Pancreas (tissue), 10 donors: ENCODE measurements around the gene KCNT2. TPM values are rescaled to one million over a fixed set of nuclear protein-coding genes. Genes with fewer than 3 reads are reported as not detected.

Experiments
- ATAC-seq, 4 donors: fragments of 200-7000 bp; cut with Tn5 transposase; one replicate each; pipeline versions ENCODE4 v1.8.0 to v1.9.1; 2020; ENCODE audit warnings: mild to moderate bottlenecking in 4 of 4, moderate library complexity in 4 of 4
- DNase-seq, 6 donors: peaks; one replicate each; pipeline ENCODE4 v3.0.0-alpha.2; 2020
- FAIRE-seq: peaks from 2 replicates; lab custom pipeline; 2012; peaks lifted over from hg19 to GRCh38; lab: Jason Lieb, UNC
- H3K27ac ChIP-seq, 4 donors: fragments of 200-600 bp; sonication (generic); 1 replicate in 3 of 4; 2 replicates in 1 of 4; pipeline versions ENCODE4 v1.5.0 to v1.8.0; 2020
- H3K27me3 ChIP-seq, 4 donors: fragments of 200-600 bp; one replicate each; pipeline ENCODE4 v1.8.0; 2021
- H3K36me3 ChIP-seq, 3 donors: fragments of 200-600 bp; sonication (generic) in 1 of 3; one replicate each; pipeline versions ENCODE4 v1.5.0 to v1.8.0; 2020 to 2021
- H3K4me1 ChIP-seq, 3 donors: fragments of 200-600 bp; one replicate each; pipeline ENCODE4 v1.8.0; 2021
- H3K4me3 ChIP-seq, 4 donors: fragments of 200-600 bp; sonication (generic) in 2 of 4; one replicate each; pipeline versions ENCODE4 v1.5.0 to v1.8.0; 2020 to 2021
- H3K9me3 ChIP-seq, 4 donors: fragments of 200-600 bp; one replicate each; pipeline ENCODE4 v1.8.0; 2021
- WGBS, 2 donors: extraction: QIAGEN DNeasy Blood & Tissue Kit; methylation state at CpG; one replicate each; pipeline ENCODE4 v1.1.7; 2013; 5-methylcytosine and 5-hydroxymethylcytosine counted together
- intact Hi-C, 3 donors: fragments of 100-400 bp; cut with DNase I; formaldehyde crosslinking; loops; one replicate each; pipeline versions ENCODE4 v1.11.1 to v1.14.2; 2022
- polyA plus RNA-seq, 2 donors: library from polyadenylated mRNA; stranded (reverse); fragments of 200-250 nt; gene quantifications; one replicate each; pipeline ENCODE4 v1.2.3, GENCODE V29; 2013
- total RNA-seq, 6 donors: library from RNA; stranded (reverse); fragmentation: NEBNext Ultra II Directional in 4 of 6; extraction: Animal tissue kit (Norgen Biotek cat#: 25700) in 4 of 6; gene quantifications; one replicate each; pipeline versions ENCODE4 v1.2.1 to v1.2.4, GENCODE V29; 2021 to 2023
- TF ChIP-seq, protein P1 (sequence below), 4 donors: fragments of 200-600 bp; sonication (generic) in 3 of 4; IDR thresholded peaks; one replicate each; pipeline versions ENCODE4 v1.5.0 to v1.8.0; 2021; ENCODE audit warnings: antibody characterized with exemption in 4 of 4
- donor health status: healthy with polysubstance abuse.
- donor health status: DM: no; HTN: no; CAD: no; lungs with moderate emphysema.
- donor health status: DM: no; HTN: no; CAD: no.
- donor health status: control.
- donor health status: control.
- donor health status: Bipolar disorder and iron deficiency.
- donor health status: DM: yes; HTN: yes; CAD: no.
- donor health status: DM: no; HTN: no; CAD: no.
- donor health status: DM: no; HTN: no; CAD: no.
- donor health status: DM: yes; HTN: yes; CAD: no.

Gene KCNT2
- total and polyA plus RNA-seq, 8 donors, result 0.19 to 0.67 (median 0.42) TPM

DNA sequence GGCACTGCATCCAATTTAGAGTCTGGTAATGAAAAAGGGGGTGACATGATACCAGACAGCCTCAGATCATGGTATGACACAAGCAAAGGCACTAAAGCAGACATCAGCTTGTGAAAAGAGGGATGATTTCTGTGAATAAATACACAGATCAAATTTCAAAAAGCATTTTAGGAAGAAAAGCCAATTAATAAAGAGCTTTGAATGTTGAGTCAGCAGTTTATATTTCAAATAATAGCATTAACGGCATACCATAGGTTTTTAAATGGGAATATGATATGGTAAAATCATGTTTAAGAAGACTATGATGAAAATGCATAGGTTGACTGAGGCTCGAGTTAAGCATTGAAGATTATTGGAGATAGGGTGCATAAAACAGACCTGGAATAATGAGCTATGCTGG is 13.5 kb downstream of the KCNT2 start:
- Histone ChIP-seq H3K9me3 (peaks cover 0 to 2% (median 0%) of the 10 kb centered on the region in 4 donors), H3K36me3 (no peaks in the 10 kb centered on the region), H3K27me3 (peaks cover 0 to 4% (median 0%) of the 10 kb centered on the region in 4 donors), H3K4me1 (no peaks in the 10 kb centered on the region), H3K27ac (no peak overlapping the region), H3K4me3 (no peak overlapping the region)
- ATAC-seq (no peak), FAIRE-seq (no peak), DNase-seq (no peak)
- 55 to 65% methylated on average over 2 of the region's 2 CpGs for WGBS, 2 donors
- TF ChIP-seq, protein P1, sequence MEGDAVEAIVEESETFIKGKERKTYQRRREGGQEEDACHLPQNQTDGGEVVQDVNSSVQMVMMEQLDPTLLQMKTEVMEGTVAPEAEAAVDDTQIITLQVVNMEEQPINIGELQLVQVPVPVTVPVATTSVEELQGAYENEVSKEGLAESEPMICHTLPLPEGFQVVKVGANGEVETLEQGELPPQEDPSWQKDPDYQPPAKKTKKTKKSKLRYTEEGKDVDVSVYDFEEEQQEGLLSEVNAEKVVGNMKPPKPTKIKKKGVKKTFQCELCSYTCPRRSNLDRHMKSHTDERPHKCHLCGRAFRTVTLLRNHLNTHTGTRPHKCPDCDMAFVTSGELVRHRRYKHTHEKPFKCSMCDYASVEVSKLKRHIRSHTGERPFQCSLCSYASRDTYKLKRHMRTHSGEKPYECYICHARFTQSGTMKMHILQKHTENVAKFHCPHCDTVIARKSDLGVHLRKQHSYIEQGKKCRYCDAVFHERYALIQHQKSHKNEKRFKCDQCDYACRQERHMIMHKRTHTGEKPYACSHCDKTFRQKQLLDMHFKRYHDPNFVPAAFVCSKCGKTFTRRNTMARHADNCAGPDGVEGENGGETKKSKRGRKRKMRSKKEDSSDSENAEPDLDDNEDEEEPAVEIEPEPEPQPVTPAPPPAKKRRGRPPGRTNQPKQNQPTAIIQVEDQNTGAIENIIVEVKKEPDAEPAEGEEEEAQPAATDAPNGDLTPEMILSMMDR (IDR thresholded peaks at IDR 0.05), result no peak
- intact Hi-C loops, result no loop called here

DNA sequence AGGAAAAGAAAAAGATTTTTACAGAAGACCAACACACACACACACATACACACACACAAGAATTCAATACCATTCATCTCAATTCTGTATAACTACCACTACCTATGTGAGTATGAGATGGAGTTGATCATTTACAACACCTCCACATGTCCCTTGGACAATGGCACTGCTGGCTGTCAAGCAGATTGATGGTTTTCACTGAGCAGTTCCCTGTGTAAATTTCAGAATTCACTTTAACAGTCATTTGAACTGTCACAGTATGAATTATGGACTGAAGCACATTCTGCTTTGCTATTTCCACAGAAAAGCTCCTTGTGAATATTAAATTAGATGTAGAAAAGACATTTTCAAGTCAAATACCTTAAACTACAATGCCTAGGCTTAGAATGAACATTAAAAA is 14.3 kb downstream of the KCNT2 start:
- intact Hi-C loops, result no loop called here
- FAIRE-seq, result no peak

DNA sequence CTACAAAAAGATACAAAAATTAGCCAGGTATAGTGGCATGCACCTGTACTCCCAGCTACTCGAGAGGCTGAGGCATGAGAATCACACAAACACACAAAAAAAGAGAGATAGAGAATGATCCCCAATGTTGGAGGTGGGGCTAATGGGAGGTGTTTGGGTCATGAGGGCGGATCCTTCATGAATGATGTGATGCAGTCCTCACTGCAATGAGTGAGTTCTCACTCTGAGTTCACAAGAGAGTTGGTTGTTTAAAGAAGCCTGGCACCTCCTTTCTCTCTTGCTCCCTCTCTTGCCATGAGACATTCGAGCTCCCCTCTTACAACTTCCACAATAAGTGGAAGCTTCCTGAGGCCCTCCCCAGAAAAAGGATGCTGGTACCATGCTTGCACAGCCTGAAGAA is 17.3 kb downstream of the KCNT2 start:
- no peaks in the 10 kb centered on the region for H3K4me1 ChIP-seq
- peaks cover 0 to 4% (median 0%) of the 10 kb centered on the region in 4 donors for H3K27me3 ChIP-seq
- H3K36me3 ChIP-seq, result no peaks in the 10 kb centered on the region
- FAIRE-seq (no peak), DNase-seq (no peak), ATAC-seq (no peak)
- TF ChIP-seq, protein P1 (IDR thresholded peaks at IDR 0.05), result no peak
- WGBS, 2 donors, result 44 to 74% methylated on average over 3 of the region's 3 CpGs
- H3K27ac ChIP-seq, result no peak overlapping the region
- H3K4me3 ChIP-seq, result no peak overlapping the region
- peaks cover 0 to 2% (median 0%) of the 10 kb centered on the region in 4 donors for H3K9me3 ChIP-seq
- intact Hi-C loops, result no loop called here

More for the DNA sequence above, 14.3 kb downstream of the KCNT2 start:
- ATAC-seq, result no peak
- no peaks in the 10 kb centered on the region for H3K36me3 ChIP-seq
- DNase-seq, result no peak
- H3K4me3 ChIP-seq, result no peak overlapping the region
- H3K27me3 ChIP-seq, result peaks cover 0 to 4% (median 0%) of the 10 kb centered on the region in 4 donors
- H3K4me1 ChIP-seq, result no peaks in the 10 kb centered on the region
- H3K27ac ChIP-seq, result no peak overlapping the region
- H3K9me3 ChIP-seq, result peaks cover 0 to 2% (median 0%) of the 10 kb centered on the region in 4 donors
- TF ChIP-seq, protein P1 (IDR thresholded peaks at IDR 0.05), result no peak

DNA sequence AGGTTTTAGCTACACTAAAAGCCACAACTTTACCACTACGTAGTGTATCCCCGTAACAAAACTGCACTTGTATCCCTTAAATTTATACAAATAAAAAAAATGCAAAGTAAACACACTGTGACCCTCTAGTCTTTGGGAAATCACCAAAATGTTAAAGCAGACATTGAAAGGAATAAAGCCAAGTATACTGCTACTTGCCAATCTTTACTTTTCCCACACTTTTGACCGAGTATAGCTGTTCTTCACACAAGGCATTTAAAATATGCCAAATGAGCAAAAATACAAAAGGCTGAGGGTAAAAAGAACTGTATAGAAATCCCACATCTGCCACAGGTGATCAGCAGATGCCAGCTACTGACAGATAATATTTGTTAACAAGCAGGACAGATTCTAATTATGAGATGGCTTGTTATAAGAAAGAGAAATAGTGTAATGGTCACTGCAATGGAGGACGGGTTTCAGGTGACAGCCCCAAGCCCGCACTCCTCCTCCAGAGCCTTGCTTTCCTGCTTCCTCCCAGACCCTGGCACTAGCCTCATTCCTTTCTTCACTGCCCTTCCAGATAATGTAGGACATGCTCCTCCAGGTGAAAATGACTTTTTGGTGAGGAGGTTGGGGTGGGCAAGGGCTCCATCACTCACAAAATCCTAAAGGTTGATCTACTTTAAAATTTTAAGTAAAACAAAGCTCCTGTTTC is 18.1 kb downstream of the KCNT2 start:
- TF ChIP-seq, protein P1 (IDR thresholded peaks at IDR 0.05), result no peak
- intact Hi-C loops, result no loop called here
- Histone ChIP-seq H3K36me3 (no peaks in the 10 kb centered on the region), H3K9me3 (peaks cover 0 to 2% (median 0%) of the 10 kb centered on the region in 4 donors), H3K4me3 (no peak overlapping the region), H3K4me1 (no peaks in the 10 kb centered on the region), H3K27me3 (peaks cover 0 to 4% (median 0%) of the 10 kb centered on the region in 4 donors), H3K27ac (no peak overlapping the region)
- no peak for FAIRE-seq
- 40 to 46% methylated on average over 5 of the region's 5 CpGs for WGBS, 2 donors
- no peak for DNase-seq
- ATAC-seq, result no peak

DNA sequence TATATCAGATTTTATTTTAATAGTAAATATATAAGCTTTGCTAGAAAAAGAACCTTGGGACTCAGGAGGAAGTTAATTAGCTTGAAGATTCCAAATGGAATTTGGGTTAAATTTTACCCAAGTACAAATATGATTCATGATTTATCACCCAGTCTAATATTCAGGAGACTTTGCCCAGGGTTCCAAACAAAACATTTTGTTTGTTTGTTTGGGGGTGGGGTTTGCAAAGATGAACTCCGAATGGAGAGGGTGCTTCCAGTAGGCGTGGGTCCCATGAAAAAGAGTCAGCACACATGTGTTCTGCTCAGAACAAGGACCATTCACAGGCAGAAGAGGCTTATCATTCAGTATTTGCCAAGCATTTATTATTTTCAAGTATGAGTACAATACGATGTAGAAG is 23.5 kb downstream of the KCNT2 start:
- DNase-seq, result no peak
- FAIRE-seq, result no peak
- Histone ChIP-seq H3K36me3 (no peaks in the 10 kb centered on the region), H3K4me1 (no peaks in the 10 kb centered on the region), H3K4me3 (no peak overlapping the region), H3K27ac (no peak overlapping the region), H3K27me3 (no peaks in the 10 kb centered on the region), H3K9me3 (no peaks in the 10 kb centered on the region)
- intact Hi-C loops, result no loop called here
- TF ChIP-seq, protein P1 (IDR thresholded peaks at IDR 0.05), result no peak
- no peak for ATAC-seq
- WGBS, 2 donors, result 17 to 18% methylated on average over 3 of the region's 3 CpGs
